ENCODE results near the gene CLEC12A. TPM values are rescaled to one million over a fixed set of nuclear protein-coding genes. Genes with fewer than 3 reads are reported as not detected.
"Not testable (repeated sequence)": the region's sequence is repeated elsewhere in the genome, so short reads cannot be mapped to it uniquely, and the experiment has no call there.

CLEC12A gene
- total and polyA plus RNA-seq, 4 donors = 1.5 to 3.6 (median 3.0) TPM; not detected in 1

DNA sequence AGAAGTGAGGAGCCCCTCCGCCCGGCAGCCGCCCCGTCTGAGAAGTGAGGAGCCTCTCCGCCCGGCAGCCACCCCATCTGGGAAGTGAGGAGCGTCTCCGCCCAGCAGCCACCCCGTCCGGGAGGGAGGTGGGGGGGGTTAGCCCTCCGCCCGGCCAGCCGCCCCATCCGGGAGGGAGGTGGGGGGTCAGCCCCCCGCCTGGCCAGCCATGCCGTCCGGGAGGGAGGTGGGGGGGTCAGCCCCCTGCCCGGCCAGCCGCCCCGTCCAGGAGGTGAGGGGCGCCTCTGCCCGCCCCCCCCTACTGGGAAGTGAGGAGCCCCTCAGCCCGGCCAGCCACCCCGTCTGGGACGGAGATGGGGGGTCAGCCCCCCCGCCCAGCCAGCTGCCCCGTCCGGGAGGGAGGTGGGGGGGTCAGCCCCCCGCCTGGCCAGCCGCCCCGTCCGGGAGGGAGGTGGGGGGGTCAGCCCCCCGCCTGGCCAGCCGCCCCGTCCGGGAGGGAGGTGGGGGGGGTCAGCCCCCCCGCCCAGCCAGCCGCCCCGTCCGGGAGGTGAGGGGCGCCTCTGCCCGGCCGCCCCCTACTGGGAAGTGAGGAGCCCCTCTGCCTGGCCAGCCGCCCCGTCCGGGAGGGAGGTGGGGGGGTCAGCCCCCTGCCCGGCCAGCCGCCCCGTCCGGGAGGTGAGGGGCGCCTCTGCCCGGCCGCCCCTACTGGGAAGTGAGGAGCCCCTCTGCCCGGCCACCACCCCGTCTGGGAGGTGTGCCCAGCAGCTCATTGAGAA, 18.1 kb upstream of the CLEC12A start:
- H3K9me3 ChIP-seq (ENCODE audit: control insufficient read depth, low read length); ATAC-seq (ENCODE audit: low FRiP score); DNase-seq; H3K27ac ChIP-seq (ENCODE audit: low read depth in 1 of 2, low read length in 2 of 2); intact Hi-C loops (cut with DNase I); H3K4me3 ChIP-seq (ENCODE audit: low read length in 2 of 2); H3K4me1 ChIP-seq (ENCODE audit: control insufficient read depth in 1 of 2, insufficient read depth in 2 of 2, low read length in 2 of 2); H3K27me3 ChIP-seq (ENCODE audit: control insufficient read depth in 1 of 2, insufficient read depth in 2 of 2, low read length in 1 of 2); H3K36me3 ChIP-seq (ENCODE audit: control insufficient read depth in 1 of 2, insufficient read depth in 2 of 2, low read length in 1 of 2): not testable (repeated sequence)
- WGBS, 2 donors = 92 to 95% methylated on average over 7 to 24 of the region's 55 CpGs

DNA sequence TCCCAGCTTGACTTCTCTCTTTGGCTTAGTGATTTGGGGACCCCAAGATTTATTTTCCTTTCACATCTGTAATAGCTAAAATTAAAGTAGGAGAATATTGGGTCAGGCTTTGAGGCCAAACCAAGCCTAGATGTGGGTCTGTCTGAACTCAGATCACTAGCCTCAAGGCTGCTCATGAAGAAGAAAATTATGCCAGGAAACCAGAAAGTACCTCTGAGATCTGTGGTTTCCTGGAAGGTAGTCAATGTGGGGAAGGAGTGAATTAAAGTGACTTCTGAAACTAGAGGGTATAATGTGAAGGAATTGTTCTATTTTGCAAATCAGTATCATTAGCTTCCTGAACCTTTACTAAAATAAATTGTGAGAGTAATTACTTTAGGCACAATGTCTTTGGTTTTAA, 13.4 kb upstream of the CLEC12A start:
- DNase-seq = no peak
- intact Hi-C loops (cut with DNase I) = no loop called here

DNA sequence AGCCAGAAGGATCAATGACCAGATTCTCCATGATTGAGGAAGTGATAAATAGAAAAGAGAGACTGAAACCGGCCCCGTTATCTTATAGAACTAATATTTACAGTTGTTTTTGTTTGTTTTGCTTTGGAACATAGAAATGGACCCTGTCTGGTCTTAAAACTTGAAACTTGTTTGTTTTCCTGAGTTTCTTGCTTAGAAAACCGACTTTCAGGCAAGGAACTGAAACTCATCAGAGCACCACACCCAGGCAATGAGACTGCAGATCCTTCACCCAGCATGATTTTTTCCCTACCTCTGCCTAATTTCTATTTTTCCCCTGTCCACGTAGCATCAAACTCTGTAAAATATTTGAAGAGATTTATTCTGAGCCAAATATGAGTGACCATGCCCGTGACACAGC, 10.6 kb upstream of the CLEC12A start:
- Histone ChIP-seq H3K4me1 (ENCODE audit: control insufficient read depth in 1 of 2, insufficient read depth in 2 of 2, low read length in 2 of 2) (no peaks in the 10 kb centered on the region), H3K27me3 (ENCODE audit: control insufficient read depth in 1 of 2, insufficient read depth in 2 of 2, low read length in 1 of 2) (no peaks in the 10 kb centered on the region), H3K9me3 (ENCODE audit: control insufficient read depth, low read length) (no peaks in the 10 kb centered on the region), H3K27ac (ENCODE audit: low read depth in 1 of 2, low read length in 2 of 2) (no peak overlapping the region), H3K36me3 (ENCODE audit: control insufficient read depth in 1 of 2, insufficient read depth in 2 of 2, low read length in 1 of 2) (no peaks in the 10 kb centered on the region), H3K4me3 (ENCODE audit: low read length in 2 of 2) (no peak overlapping the region)
- intact Hi-C loops (cut with DNase I) = no loop called here
- no peak for ATAC-seq (ENCODE audit: low FRiP score)
- WGBS, 2 donors = 66 to 68% methylated on average over 5 of the region's 5 CpGs
- DNase-seq = no peak

More for the DNA sequence above, 13.4 kb upstream of the CLEC12A start:
- no peak overlapping the region for H3K27ac ChIP-seq (ENCODE audit: low read depth in 1 of 2, low read length in 2 of 2)
- H3K36me3 ChIP-seq (ENCODE audit: control insufficient read depth in 1 of 2, insufficient read depth in 2 of 2, low read length in 1 of 2) = no peaks in the 10 kb centered on the region
- H3K4me1 ChIP-seq (ENCODE audit: control insufficient read depth in 1 of 2, insufficient read depth in 2 of 2, low read length in 2 of 2) = no peaks in the 10 kb centered on the region
- ATAC-seq (ENCODE audit: low FRiP score) = no peak
- no peaks in the 10 kb centered on the region for H3K27me3 ChIP-seq (ENCODE audit: control insufficient read depth in 1 of 2, insufficient read depth in 2 of 2, low read length in 1 of 2)
- H3K4me3 ChIP-seq (ENCODE audit: low read length in 2 of 2) = no peak overlapping the region
- no peaks in the 10 kb centered on the region for H3K9me3 ChIP-seq (ENCODE audit: control insufficient read depth, low read length)

- intact Hi-C loops (cut with DNase I) = no loop called here
- ATAC-seq (ENCODE audit: low FRiP score) = no peak
- H3K4me3 ChIP-seq (ENCODE audit: low read length in 2 of 2) = no peak overlapping the region
- no peak for DNase-seq
- H3K9me3 ChIP-seq (ENCODE audit: control insufficient read depth, low read length) = no peaks in the 10 kb centered on the region
- no peaks in the 10 kb centered on the region for H3K4me1 ChIP-seq (ENCODE audit: control insufficient read depth in 1 of 2, insufficient read depth in 2 of 2, low read length in 2 of 2)
- H3K27me3 ChIP-seq (ENCODE audit: control insufficient read depth in 1 of 2, insufficient read depth in 2 of 2, low read length in 1 of 2) = no peaks in the 10 kb centered on the region
- H3K27ac ChIP-seq (ENCODE audit: low read depth in 1 of 2, low read length in 2 of 2) = no peak overlapping the region
- 92 to 97% methylated on average over 3 of the region's 3 CpGs for WGBS, 2 donors
- H3K36me3 ChIP-seq (ENCODE audit: control insufficient read depth in 1 of 2, insufficient read depth in 2 of 2, low read length in 1 of 2) = no peaks in the 10 kb centered on the region
These were observed 10.1 kb upstream of the CLEC12A start for GRCh38 chr12:9961106-9961505.

GRCh38 chr12:9961901-9962300, 9.3 kb upstream of the CLEC12A start:
- H3K9me3 ChIP-seq (ENCODE audit: control insufficient read depth, low read length) = no peaks in the 10 kb centered on the region
- H3K4me3 ChIP-seq (ENCODE audit: low read length in 2 of 2) = no peak overlapping the region
- H3K36me3 ChIP-seq (ENCODE audit: control insufficient read depth in 1 of 2, insufficient read depth in 2 of 2, low read length in 1 of 2) = no peaks in the 10 kb centered on the region
- no peak for DNase-seq
- no peak for ATAC-seq (ENCODE audit: low FRiP score)
- H3K4me1 ChIP-seq (ENCODE audit: control insufficient read depth in 1 of 2, insufficient read depth in 2 of 2, low read length in 2 of 2) = no peaks in the 10 kb centered on the region
- H3K27me3 ChIP-seq (ENCODE audit: control insufficient read depth in 1 of 2, insufficient read depth in 2 of 2, low read length in 1 of 2) = no peaks in the 10 kb centered on the region
- no peak overlapping the region for H3K27ac ChIP-seq (ENCODE audit: low read depth in 1 of 2, low read length in 2 of 2)
- intact Hi-C loops (cut with DNase I) = no loop called here
- 75 to 82% methylated on average over 3 of the region's 3 CpGs for WGBS, 2 donors

DNA sequence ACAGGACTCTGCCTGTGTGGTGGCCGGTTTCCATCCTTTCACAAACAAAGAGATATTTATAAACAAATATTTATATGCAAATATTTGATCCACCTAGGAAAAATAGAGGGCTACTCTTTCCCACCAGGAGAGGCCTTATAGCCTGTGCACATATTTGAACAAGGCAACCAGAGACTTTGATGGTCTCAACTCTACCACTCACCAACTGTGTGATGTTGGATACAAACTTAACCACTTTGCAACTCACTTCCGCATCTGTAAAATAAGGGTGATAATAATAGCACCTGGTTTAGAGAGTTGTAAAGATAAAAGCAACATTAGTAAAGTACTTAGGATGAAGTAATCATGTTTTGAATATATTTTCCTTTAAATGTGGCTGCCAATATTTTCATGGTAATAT, 1.5 kb upstream of the CLEC12A start:
- no peak overlapping the region for H3K4me3 ChIP-seq (ENCODE audit: low read length in 2 of 2)
- H3K9me3 ChIP-seq (ENCODE audit: control insufficient read depth, low read length) = no peaks in the 10 kb centered on the region
- intact Hi-C loops (cut with DNase I) = no loop called here
- WGBS, 2 donors = 60 to 63% methylated on average over 2 of the region's 2 CpGs
- H3K36me3 ChIP-seq (ENCODE audit: control insufficient read depth in 1 of 2, insufficient read depth in 2 of 2, low read length in 1 of 2) = no peaks in the 10 kb centered on the region
- DNase-seq (no peak), ATAC-seq (ENCODE audit: low FRiP score) (no peak)
- H3K4me1 ChIP-seq (ENCODE audit: control insufficient read depth in 1 of 2, insufficient read depth in 2 of 2, low read length in 2 of 2) = no peaks in the 10 kb centered on the region
- no peak overlapping the region for H3K27ac ChIP-seq (ENCODE audit: low read depth in 1 of 2, low read length in 2 of 2)
- no peaks in the 10 kb centered on the region for H3K27me3 ChIP-seq (ENCODE audit: control insufficient read depth in 1 of 2, insufficient read depth in 2 of 2, low read length in 1 of 2)

GRCh38 chr12:9973949-9974348, 2.7 kb downstream of the CLEC12A start:
- Histone ChIP-seq H3K27ac (ENCODE audit: low read depth in 1 of 2, low read length in 2 of 2) (no peak overlapping the region), H3K9me3 (ENCODE audit: control insufficient read depth, low read length) (peaks cover 4% of the 10 kb centered on the region), H3K4me1 (ENCODE audit: control insufficient read depth in 1 of 2, insufficient read depth in 2 of 2, low read length in 2 of 2) (no peaks in the 10 kb centered on the region), H3K4me3 (ENCODE audit: low read length in 2 of 2) (no peak overlapping the region), H3K27me3 (ENCODE audit: control insufficient read depth in 1 of 2, insufficient read depth in 2 of 2, low read length in 1 of 2) (no peaks in the 10 kb centered on the region), H3K36me3 (ENCODE audit: control insufficient read depth in 1 of 2, insufficient read depth in 2 of 2, low read length in 1 of 2) (no peaks in the 10 kb centered on the region)
- WGBS, 2 donors = 49 to 59% methylated on average over 1 of the region's 1 CpG
- intact Hi-C loops (cut with DNase I) = no loop called here
- no peak for DNase-seq
- no peak for ATAC-seq (ENCODE audit: low FRiP score)

GRCh38 chr12:9974731-9975130, 3.5 kb downstream of the CLEC12A start:
- H3K9me3 ChIP-seq (ENCODE audit: control insufficient read depth, low read length); H3K36me3 ChIP-seq (ENCODE audit: control insufficient read depth in 1 of 2, insufficient read depth in 2 of 2, low read length in 1 of 2); intact Hi-C loops (cut with DNase I); H3K4me1 ChIP-seq (ENCODE audit: control insufficient read depth in 1 of 2, insufficient read depth in 2 of 2, low read length in 2 of 2); H3K27ac ChIP-seq (ENCODE audit: low read depth in 1 of 2, low read length in 2 of 2); H3K27me3 ChIP-seq (ENCODE audit: control insufficient read depth in 1 of 2, insufficient read depth in 2 of 2, low read length in 1 of 2); DNase-seq; ATAC-seq (ENCODE audit: low FRiP score); H3K4me3 ChIP-seq (ENCODE audit: low read length in 2 of 2): not testable (repeated sequence)
- 82 to 91% methylated on average over 2 of the region's 2 CpGs for WGBS, 2 donors

GRCh38 chr12:9975614-9976013, 4.4 kb downstream of the CLEC12A start:
- WGBS, 2 donors = 81 to 86% methylated on average over 2 of the region's 2 CpGs
- Histone ChIP-seq H3K4me3 (ENCODE audit: low read length in 2 of 2) (no peak overlapping the region), H3K9me3 (ENCODE audit: control insufficient read depth, low read length) (peaks cover 4% of the 10 kb centered on the region), H3K27ac (ENCODE audit: low read depth in 1 of 2, low read length in 2 of 2) (no peak overlapping the region), H3K27me3 (ENCODE audit: control insufficient read depth in 1 of 2, insufficient read depth in 2 of 2, low read length in 1 of 2) (no peaks in the 10 kb centered on the region), H3K4me1 (ENCODE audit: control insufficient read depth in 1 of 2, insufficient read depth in 2 of 2, low read length in 2 of 2) (no peaks in the 10 kb centered on the region), H3K36me3 (ENCODE audit: control insufficient read depth in 1 of 2, insufficient read depth in 2 of 2, low read length in 1 of 2) (no peaks in the 10 kb centered on the region)
- ATAC-seq (ENCODE audit: low FRiP score) (no peak), DNase-seq (no peak)
- intact Hi-C loops (cut with DNase I) = no loop called here

Measured in aorta (tissue), 5 donors.